H54 (cell line): ENCODE results near the gene TSHZ1.
A peak's percentile ranks its signal among the peaks of the same experiment; 100 is the strongest.

ENCODE experiments used
- DNase-seq: peaks from one replicate; pipeline ENCODE4 v3.0.0; 2011; ENCODE audit warnings: low spot score, mixed read lengths; ENCODE audit not compliant: insufficient read length
- FAIRE-seq: peaks from 3 replicates; lab custom pipeline; 2011; peaks lifted over from hg19 to GRCh38; lab: Jason Lieb, UNC
- POLR2A ChIP-seq: IDR thresholded peaks from 2 replicates; pipeline ENCODE4 v1.6.1; 2011; ENCODE audit warnings: low read depth, mild to moderate bottlenecking, low read length

TSHZ1 gene, protein sequence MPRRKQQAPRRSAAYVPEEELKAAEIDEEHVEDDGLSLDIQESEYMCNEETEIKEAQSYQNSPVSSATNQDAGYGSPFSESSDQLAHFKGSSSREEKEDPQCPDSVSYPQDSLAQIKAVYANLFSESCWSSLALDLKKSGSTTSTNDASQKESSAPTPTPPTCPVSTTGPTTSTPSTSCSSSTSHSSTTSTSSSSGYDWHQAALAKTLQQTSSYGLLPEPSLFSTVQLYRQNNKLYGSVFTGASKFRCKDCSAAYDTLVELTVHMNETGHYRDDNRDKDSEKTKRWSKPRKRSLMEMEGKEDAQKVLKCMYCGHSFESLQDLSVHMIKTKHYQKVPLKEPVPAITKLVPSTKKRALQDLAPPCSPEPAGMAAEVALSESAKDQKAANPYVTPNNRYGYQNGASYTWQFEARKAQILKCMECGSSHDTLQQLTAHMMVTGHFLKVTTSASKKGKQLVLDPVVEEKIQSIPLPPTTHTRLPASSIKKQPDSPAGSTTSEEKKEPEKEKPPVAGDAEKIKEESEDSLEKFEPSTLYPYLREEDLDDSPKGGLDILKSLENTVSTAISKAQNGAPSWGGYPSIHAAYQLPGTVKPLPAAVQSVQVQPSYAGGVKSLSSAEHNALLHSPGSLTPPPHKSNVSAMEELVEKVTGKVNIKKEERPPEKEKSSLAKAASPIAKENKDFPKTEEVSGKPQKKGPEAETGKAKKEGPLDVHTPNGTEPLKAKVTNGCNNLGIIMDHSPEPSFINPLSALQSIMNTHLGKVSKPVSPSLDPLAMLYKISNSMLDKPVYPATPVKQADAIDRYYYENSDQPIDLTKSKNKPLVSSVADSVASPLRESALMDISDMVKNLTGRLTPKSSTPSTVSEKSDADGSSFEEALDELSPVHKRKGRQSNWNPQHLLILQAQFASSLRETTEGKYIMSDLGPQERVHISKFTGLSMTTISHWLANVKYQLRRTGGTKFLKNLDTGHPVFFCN (N-terminal part only)

DNA sequence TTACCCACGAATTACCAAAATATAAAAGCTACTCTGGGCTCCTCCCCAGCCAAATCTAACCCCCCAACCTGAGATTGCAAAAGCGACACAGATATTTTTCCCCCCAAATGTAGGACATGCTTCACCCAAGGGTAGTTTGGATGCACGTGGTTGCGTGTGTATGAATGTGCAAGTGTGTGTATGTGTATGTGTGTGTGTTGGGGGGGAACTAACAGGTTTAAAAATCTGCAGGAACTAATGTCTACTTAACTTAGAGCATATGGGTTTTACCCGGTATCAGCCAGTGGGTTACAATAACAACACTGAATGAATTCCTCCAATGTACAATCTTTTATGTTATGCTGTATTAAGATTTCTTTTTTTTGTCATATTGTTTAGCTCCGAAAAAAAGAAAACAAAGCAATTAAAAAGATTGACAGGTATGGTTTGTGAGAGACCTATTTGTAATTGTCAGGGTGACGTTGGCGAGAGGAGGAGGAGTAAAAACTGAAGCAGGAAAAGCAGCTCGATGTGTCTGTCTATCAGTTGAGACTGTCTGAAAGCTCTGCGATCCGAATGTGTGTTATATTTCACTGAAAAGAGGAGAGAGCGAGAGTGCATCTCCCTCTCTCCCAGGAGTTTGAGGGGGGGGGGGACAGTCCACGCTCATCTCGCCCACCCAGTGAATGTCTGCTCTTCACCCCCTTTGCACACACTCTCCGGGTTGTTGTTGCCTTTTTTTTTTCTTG, at the start of gene TSHZ1:
Gene TSHZ1, plus strand, starts transcription at position 524 of the 728 bp plus-strand sequence. CDS start 1,080 bp downstream, outside the sequence.
- peak; percentile 41 for DNase-seq
- no peak; the same call in 1 of the 2 replicates for TF ChIP-seq POLR2A
- FAIRE-seq, result no peak

DNA sequence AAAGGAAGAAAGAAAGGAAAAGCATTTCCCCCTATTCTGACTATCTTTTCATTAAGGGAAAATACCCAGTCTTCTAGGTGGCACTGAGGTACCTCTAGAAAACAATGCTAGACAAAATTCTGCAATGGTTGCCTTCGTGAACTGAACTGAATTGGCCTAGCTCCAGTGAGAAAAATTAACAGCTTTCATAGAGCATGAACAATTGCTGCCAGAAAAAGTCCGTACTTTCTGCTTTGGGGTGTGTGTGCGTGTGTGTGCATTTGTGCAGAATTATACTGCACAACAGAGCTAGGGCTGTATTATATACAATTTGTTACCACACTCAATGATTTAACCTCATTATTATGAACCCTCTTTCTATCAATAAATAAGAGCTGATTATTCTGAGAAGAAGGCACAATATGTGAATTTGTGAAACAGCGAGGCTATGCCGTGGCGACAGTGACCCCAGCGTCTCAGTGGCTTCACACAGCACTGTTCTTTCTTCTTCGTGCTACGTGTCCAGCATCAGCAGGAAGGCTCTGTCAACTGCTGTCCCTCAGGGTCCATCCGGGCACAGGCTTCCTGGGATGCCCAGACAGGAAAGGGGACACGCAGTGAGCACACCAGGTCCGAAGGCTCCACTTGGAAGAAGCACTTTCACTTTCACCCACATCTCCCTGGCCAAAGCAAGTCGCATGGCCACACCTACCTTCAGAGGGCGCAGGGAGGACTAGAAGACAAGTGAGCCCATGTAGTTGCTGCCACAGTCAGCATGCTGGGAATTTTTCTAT, 49.2 kb upstream of the TSHZ1 start:
- no peak for FAIRE-seq
- no peak for TF ChIP-seq POLR2A
- no peak for DNase-seq

DNA sequence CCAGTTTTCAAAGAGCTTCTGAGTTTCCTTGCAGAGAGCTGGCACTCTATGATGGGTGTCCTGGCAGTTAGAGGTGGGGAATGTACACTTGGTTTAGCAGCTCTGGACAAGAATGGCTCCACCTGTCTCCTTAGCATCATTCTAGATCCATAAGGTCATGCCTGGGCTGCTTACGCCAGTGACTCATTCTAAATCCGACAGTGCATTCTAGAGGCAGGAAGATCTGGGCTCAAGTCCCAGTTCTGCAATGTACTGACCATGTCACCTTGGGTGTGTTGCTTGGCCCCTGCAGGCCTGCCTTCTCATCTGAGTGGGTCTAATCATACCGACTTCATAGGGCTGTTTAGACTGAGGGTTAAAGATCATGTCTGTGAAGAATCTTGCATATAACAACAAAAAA, 48.1 kb upstream of the TSHZ1 start:
- no peak for TF ChIP-seq POLR2A
- DNase-seq (no peak), FAIRE-seq (no peak)

DNA sequence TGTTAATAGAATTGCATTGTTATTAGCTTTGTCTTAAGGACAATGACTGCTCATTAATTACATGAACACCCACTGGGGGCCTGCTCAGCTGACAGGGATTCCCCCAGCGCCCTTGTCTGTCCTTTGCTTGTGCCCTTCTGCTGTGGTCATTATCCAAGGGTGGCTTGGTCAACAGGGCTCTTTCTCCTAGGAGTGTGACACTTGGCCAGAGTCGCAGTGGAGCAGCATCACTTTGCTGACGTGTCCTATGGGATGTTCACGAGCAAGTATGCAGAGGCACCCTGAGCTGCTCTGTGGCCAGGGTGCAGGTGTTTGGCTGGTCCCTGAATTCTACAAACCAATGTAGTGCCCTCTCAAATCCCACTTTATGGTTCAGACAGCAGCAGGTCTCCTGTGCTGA, 47.6 kb upstream of the TSHZ1 start:
- no peak for TF ChIP-seq POLR2A
- no peak for FAIRE-seq
- DNase-seq, result no peak

DNA sequence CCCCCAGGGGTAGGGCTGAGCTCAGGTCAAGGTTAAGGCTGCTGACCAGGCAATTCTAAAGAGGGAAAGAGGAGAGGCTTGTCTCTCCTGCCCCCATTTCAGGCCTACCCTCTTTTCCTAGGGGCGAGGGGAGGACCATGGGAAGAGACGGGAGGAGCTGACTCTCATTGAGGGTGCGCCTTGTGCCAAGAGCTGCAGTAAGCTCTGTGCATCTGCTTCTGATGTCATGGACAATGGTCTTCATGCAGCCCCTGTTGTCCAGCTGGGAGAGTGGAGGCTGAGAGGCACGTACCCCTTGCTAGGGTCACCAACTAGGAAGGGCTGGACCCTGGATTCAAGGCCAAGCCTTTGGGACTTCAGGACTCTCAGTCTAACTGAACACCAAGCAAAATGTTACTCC, 46.9 kb upstream of the TSHZ1 start:
- FAIRE-seq, result no peak
- TF ChIP-seq POLR2A, result no peak
- no peak for DNase-seq

DNA sequence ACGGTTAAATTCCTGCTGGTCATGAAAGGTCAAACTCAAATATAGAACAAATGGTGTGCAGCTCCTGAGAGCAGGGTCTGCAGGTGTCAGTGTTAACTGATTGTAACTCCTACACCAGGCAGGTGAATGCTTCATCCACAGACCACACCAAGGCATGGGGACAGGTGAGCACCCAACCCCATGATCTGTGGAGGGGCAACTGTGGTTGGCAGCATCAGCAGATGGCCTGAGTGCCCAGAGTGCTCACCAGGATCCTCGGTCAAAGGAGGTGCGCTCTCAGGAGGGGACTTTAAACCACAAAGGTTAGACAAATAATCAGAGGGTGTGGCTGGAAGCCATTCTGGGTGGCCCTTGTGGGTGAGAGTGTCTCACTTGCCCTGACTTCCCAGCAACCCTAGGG, 46.1 kb upstream of the TSHZ1 start:
- no peak for TF ChIP-seq POLR2A
- FAIRE-seq (no peak), DNase-seq (no peak)

DNA sequence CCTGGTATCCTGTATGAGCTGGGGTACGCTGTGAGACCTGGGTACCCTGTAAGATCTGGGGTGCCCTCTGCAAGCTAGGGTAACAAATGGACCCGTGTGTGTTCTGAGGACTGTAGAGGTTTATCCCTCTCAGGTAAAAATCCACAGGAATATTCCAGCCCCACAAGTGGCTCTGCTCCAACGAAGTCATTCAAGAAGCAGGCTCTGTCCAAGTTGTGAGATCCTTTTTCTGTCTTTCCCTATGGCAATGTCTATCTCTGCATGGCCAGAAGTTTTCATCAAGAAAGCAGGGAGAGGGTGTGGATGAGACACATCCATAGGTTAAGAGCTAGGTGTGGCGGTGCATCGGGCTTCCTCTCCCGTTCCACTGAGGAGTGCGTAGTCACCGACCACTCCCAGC, 44.7 kb upstream of the TSHZ1 start:
- TF ChIP-seq POLR2A, result no peak
- DNase-seq (no peak), FAIRE-seq (no peak)

DNA sequence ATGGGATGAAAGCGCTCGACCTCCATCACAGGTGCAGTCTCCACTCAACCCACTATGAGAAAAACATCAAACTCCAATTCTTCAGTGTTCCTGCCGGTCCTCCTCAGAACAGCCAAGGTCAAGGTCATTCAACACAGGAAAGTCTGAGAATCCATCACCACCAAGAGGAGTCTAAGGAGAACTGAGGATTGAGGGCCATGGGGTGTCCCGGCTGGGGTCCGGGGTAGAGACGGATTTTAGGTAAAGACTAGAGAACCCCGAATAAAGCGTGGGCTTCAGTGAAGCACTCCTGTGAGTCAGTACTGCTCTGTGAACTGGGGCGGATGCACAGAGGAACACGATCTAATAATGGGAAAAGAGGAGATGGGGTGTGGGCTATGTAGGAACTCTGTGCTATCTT, 43.5 kb upstream of the TSHZ1 start:
- no peak for DNase-seq
- TF ChIP-seq POLR2A, result no peak
- no peak for FAIRE-seq

DNA sequence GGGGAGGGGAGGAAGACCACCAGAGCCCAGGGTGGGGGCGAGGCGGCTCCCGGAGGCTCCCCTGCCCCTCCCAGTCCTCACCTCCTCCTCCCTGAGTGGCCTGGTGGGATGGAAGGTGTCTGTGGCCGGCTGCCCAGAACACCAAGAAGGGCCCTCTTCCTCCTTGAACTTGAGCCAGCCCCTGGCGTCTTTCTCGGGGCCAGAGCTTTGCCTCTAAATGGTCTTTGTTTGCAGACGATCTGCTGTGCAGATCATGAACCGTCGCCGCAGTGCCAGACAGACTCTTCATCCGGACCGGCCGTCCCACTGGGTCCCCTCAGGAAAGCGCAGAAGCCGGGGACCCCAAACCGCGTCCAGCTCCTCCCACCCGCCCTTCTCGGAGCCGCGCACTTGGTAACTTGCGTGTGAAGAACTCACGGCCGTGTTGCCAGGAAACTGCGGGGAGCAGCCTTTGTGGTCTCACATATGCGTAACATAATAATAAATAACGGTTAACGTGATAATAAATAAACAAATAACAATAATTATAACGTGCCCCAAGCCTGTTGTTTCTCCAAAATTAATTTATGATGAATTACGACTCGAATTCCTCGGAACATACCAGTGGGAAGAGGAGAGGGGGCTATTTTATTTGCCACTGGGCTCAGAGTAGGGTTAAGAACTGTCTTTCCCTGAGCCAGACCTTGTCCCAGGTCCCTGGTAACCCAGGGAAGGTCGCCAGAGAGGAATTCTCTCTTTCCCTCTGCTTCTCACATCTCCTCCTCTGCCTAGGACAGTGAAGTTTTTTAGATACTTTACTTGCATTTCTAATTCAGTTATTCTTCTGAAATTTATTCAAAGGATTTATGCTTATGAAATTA, 42.6 kb upstream of the TSHZ1 start:
- no peak for FAIRE-seq

DNA sequence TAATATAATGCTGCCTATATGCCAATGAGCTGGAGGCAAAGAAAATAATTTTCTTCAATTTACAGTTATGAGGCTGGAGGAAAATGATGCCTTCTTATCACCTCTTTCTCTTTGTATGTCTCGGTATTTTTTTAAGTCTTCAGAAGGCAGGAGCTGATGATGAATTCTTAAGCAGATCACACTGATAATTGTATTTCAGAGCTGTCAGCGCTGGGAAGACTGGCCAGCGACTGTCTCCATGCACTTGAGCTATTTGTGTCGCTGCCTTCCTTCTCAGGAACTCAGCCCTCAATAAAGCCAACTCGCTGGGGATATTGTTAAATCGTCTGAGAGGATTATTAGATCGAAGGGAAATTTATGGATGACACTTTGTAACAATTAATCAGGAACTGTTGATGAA, 42.0 kb upstream of the TSHZ1 start:
- TF ChIP-seq POLR2A, result no peak
- FAIRE-seq (no peak), DNase-seq (no peak)

More for the DNA sequence above, 42.6 kb upstream of the TSHZ1 start:
- DNase-seq, result no peak
- no peak for TF ChIP-seq POLR2A

DNA sequence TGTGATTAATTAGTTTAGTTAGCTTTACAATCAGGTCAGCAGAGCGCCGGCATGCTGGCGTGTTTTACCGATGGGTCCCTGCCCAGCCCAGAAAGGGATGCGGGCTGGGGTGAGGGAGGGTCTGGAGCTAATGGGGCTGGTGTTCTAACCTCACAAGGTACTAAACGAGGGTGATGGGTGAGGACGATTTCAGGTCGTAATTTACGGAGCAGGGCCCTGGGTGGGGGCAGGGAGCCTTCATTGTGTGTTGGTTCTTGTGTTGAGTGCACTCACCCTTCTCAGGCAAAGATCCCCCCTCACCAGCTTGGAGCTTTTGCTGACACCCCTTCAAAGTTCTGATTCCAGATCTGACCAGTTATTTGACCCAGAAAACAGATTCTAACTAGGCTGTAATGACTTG, 41.2 kb upstream of the TSHZ1 start:
- DNase-seq (no peak), FAIRE-seq (no peak)
- no peak for TF ChIP-seq POLR2A
